Kidney tubule cell (primary cell): ENCODE results near the gene MYLK2.
A peak's percentile ranks its signal among the peaks of the same experiment; 100 is the strongest.

Source experiments
- DNase-seq: peaks from one replicate; pipeline ENCODE4 v3.0.0-alpha.2; 2018; ENCODE audit warnings: low spot score

MYLK2 gene

GRCh38 chr20:31835977-31836852, 17.1 kb downstream of the MYLK2 start:
- DNase-seq: peak; percentile 94

GRCh38 chr20:31836853-31837608, 17.9 kb downstream of the MYLK2 start:
- no peak for DNase-seq

DNA sequence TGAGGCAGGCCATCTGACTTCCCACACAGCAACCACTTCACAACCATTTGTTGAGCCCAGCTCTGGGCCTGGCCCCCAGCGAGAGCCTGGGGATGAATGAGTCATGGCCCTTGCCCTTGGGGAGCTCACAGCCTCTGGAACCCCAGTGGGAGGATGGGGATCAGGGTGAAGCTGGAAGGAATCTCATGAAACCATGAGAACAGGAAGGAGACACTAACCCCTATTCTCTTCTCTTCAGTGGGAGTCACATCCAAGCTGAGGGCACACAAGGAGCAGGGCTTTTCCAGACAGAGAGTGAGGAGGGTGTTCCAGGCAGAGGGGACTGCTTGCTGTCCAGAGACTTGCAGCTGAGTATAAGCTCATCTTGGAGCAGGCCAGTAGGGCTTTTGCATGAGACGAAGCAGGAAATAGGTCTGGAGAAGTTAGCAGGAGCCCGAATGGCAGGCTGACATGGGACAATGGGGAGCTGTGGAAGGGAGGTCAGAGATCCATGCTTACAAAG, 18.8 kb downstream of the MYLK2 start:
- DNase-seq: peak; percentile 42

DNA sequence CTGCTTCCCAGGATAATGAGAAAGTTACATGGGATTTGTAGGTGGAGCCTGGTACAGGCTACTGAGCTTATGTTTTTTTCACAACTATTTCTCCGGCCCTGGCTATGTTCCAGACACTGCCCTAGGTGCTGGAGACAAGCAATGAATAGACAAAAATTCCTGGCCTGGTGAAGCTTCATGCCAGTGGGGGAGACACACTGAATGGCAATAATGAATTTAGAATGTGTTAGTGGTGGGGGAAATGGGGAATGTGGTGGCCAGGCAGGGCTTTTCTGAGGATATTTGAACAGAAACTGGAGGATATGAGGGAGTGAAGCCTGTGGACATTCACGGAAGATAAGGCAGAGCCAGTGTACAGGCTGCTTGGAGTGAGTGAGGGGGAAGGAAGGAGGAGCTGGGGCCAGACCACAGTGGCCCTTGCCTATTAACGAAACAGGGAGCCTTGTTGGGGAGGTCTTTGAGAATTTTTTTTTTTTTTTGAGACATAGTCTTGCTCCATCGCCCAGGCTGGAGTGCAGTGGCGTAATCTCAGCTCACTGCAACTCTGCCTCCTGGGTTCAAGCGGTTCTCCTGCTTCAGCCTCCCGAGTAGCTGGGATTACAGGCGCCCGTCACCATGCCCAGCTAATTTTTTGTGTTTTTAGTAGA, 19.6 kb downstream of the MYLK2 start:
- peak; percentile 73 for DNase-seq

- no peak for DNase-seq
Observed at GRCh38 chr20:31839782-31840487, 20.8 kb downstream of the MYLK2 start.

DNA sequence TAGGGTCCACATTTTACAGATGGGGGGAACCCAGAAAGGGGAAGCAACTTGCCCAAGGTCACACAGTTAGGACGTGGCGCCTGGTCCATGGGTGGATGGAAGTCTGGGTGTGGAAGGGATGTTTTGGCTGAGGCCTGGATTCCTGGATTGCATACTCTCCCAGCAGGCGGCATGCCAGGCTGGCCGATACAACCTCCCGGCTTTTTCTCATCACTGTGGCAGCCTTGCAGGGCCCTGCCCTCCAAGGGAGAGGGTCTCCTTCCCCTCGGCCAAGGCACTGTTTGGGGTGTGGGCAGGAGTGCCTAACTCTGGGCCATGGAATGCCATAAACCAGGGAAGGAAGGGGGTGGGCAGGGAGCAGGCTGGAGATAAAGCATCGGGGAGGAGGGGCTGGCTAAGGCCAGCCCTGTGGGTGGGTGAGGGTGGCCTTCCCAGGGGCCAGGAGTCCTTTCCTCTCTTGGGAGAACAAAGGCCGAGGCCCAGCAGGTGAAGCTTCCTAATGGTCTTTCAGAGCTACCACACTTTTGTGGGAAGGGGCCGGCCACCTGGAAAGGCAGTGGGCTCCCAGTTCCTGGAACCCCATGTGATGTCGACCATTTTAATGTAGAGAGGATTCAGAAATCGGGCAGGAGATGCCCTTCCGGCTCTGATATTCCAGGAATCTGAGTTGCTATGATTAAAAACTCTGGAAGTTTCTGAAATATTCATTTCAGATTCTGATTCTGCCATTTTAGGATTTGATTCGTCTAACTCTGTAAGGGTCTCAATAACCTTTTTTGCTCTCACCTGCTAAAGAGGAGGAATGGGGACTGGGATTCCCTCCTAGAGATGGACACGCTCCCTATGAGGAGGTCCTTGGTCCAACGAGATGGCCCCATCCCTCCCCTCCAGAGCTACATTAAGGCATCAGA, 22.0 kb downstream of the MYLK2 start:
- DNase-seq: no peak

- DNase-seq: peak; percentile 89
Observed at GRCh38 chr20:31841928-31842327, 22.8 kb downstream of the MYLK2 start.

GRCh38 chr20:31842471-31843157, 23.5 kb downstream of the MYLK2 start:
- DNase-seq: peak; percentile 35

GRCh38 chr20:31843288-31843687, 24.1 kb downstream of the MYLK2 start:
- DNase-seq: no peak

- no peak for DNase-seq
Observed at GRCh38 chr20:31843881-31844280, 24.7 kb downstream of the MYLK2 start.

DNA sequence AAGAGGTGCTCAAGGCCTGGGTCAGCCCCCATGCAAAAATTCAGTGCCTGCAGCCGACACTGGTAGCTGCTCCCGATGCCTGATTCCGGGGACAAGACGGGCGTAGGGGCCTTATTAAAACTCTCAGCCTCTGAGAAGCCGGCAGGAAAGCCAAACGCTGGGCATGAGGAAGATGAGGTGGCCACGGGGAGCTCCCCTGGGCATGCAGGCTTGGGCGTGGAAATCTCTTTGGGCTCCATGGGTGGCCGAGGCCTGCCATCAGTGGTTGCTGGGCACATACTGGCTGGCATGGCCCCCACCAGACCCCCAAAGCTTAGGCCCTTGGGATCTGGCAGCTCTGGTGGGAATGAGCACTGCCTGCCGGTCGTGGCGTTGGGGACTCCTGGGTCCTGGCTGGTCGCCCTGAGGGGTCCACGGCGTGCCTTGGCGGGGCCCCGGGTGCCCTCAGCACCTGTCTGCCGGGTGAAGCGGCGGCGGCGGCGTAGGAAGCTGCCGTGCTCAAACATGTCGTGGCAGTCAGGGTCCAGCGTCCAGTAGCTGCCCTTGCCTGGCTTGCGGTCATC, 25.7 kb downstream of the MYLK2 start:
- no peak for DNase-seq

DNA sequence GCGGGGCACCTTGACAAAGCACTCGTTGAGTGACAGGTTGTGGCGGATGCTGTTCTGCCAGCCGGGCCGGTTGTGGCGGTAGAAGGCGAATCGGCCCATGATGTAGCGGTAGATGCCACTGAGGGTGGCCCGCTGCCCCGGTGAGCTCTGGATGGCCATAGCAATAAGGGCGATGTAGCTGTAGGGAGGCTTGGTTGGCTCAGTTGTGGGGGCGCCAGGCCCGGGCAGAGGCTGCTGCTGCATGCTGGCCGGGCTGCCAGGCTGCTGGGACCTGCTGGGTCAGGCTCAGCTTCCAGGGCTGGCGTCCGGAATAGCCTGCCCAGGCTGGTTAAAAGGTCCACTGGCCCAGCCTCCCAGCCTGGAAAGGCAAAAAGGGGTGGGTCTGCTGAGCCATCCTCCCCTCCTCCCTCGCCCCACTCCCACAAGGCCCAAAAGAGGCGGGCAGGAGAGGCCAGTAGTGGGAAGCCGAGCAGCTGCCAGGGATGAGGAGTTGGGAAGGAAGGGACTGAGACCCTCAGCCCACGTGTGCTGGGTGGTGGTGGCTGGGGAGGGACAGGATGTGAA, 26.2 kb downstream of the MYLK2 start, which contains the start of gene FOXS1:
Gene FOXS1 (minus strand): TSS at position 305 of the 564 bp plus-strand sequence. CDS start 62 bp downstream, at position 243.
- no peak for DNase-seq

GRCh38 chr20:31846793-31847138, 27.6 kb downstream of the MYLK2 start:
- DNase-seq: no peak

- no peak for DNase-seq
Observed at GRCh38 chr20:31848088-31848999, 29.2 kb downstream of the MYLK2 start.

DNA sequence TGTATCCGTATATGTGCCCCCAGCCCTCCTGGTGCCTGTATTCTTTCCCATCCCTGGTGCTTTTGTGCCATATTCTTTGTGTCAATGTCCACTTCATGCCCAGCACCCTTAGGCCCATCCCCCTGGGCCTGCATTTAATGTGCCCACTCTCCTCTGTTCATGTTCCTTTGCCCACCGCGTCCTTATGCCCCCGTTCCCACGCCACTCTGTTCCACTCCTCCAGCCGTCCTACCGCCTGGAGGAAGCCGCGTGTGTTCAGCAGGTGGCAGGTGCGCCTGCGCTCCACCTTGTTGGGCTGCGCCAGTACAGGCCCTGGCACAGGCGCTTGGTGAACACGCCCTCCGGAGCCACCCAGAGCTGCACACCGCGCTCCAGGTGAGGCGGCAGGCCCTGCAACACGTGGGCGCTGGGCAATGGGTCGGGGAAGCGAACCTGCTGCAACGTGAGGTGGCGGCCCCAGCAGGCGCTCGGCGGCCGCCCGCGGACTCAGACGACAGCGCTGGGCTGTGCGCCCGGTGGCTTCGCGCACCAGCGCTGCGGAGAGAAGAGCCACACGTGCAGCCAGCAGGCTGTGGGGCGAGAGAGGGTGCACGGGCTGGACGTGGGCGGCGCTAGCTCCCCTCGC, 30.3 kb downstream of the MYLK2 start:
- DNase-seq: peak; percentile 35

DNA sequence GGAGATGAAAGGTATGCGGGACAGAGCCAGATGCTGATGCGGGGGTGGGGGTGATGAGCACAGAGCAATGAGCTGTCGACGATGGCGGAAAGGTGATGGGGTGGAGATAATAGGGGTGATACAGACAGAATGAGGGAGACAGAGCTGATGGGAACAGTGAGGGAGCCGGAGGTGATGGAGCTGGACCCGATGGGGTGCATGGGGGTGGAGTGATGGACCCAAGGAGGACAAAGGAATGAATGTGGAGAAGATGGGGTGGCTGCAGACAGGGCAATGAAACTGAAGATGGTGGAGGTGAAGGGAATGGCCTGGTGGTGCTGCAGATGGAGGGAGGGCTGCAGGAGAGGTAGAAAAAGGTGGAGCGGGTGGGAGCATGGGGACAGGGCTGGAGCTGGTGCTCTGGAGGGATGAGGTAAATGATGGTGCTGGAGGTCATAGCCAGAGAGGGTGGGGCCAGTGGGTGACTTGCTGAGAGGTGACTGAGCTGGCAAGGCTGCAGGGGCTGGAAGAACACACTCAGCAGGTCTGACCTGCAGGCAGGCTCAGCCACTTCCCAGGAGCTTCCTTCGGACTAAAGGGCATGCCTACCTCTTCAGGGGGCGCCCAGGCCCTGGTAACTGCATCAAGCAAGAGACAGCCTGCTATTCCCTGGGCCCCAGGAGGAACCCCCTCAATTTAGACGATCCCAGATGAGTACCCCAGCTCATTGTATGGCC, 32.2 kb downstream of the MYLK2 start:
- no peak for DNase-seq

DNA sequence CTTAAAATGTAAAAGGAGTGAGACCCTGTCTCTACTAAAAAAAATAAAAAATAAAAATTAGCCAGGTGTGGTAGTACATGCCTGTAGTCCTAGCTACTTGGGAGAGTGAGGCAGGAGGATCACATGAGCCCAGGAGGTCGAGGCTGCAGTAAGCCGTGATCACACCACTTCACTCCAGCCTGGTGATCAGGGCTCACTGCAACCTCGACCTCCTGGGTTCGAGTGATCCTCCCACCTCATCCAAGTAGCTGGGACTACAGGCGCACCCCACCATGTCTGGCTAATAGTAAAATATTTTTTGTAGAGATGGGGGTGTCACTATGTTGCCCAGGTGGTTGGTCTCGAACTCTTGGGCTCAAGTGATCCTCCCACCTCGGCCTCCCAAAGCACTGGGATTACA, 34.3 kb downstream of the MYLK2 start:
- no peak for DNase-seq
